Measurements from ENCODE around the gene CLDN24. TPM values are rescaled to one million over a fixed set of nuclear protein-coding genes. Genes with fewer than 3 reads are reported as not detected.

Gene CLDN24
- total RNA-seq, 1 experiment from 2014 or later, result not detected

DNA sequence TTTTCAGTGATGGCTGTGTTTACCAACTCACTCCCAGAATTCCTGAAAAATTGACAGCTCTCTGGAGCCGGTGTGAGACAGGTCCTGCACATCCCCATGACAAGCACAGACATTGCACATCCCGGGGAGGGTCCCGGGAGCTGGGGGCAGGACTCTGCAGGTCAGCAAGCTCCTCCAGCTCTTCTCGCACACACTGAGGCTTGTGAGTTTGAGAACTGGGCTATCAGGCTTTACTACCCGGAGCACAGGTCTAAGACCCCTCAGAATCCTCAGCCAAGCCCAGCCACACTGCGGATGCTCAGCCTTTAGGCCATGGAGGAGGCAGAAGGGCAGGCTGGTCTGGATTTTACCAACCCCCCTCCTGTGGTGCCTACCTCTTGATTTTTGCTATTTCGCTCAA lies 5.6 kb upstream of the CLDN24 start:
- Histone ChIP-seq H3K9me3 (ENCODE audit: control insufficient read depth, low read depth, low read length) (no peaks in the 10 kb centered on the region), H3K27ac (ENCODE audit: insufficient read length, low read depth, low read length) (no peak overlapping the region), H3K79me1 (ENCODE audit: insufficient read depth, low read depth, low read length, poor library complexity, severe bottlenecking) (no peaks in the 10 kb centered on the region), H2BK20ac (ENCODE audit: low read depth, low read length, poor library complexity, severe bottlenecking) (no peak overlapping the region), H3K14ac (ENCODE audit: insufficient read depth, low read length) (no peak overlapping the region), H4K8ac (replicated peaks; ENCODE audit: insufficient read length, low read depth, low read length) (no peak overlapping the region), H3K4ac (ENCODE audit: low read depth, low read length) (no peak overlapping the region), H2BK120ac (ENCODE audit: low read depth, low read length, poor library complexity, severe bottlenecking) (no peak overlapping the region), H3T11ph (ENCODE audit: low read length) (no peak overlapping the region), H3K27me3 (ENCODE audit: insufficient read depth, low read length) (no peaks in the 10 kb centered on the region), H3K23ac (ENCODE audit: insufficient read length, low read depth, low read length) (no peak overlapping the region), H3K4me1 (ENCODE audit: insufficient read depth, low read length) (no peaks in the 10 kb centered on the region), H4K20me1 (ENCODE audit: control insufficient read depth, insufficient read depth, insufficient read length) (no peaks in the 10 kb centered on the region), H2BK5ac (ENCODE audit: insufficient read length, low read length) (no peak overlapping the region), H3K9ac (ENCODE audit: extremely low read depth, insufficient read length, low read length) (no peak overlapping the region), H3K23me2 (ENCODE audit: insufficient read length, low read depth, low read length, poor library complexity, severe bottlenecking) (no peaks in the 10 kb centered on the region), H4K5ac (ENCODE audit: insufficient read length, low read depth, low read length) (no peak overlapping the region), H2BK12ac (ENCODE audit: insufficient read length, low read depth, low read length) (no peak overlapping the region), H3K79me2 (ENCODE audit: insufficient read depth, low read length) (no peaks in the 10 kb centered on the region), H3K56ac (ENCODE audit: insufficient read length, low read depth, low read length) (no peak overlapping the region), H3K4me2 (ENCODE audit: insufficient read depth, insufficient read length, low read length) (no peak overlapping the region), H2BK15ac (ENCODE audit: low read depth, low read length) (no peak overlapping the region), H3K18ac (ENCODE audit: insufficient read length, low read depth, low read length) (no peak overlapping the region), H4K91ac (ENCODE audit: insufficient read length, low read depth, low read length) (no peak overlapping the region), H2AFZ (ENCODE audit: low read length) (no peak overlapping the region), H2AK5ac (ENCODE audit: insufficient read length, low read length) (no peak overlapping the region)
- no peak overlapping the region for H3K4me3 Mint-ChIP-seq
- H3K9me3 Mint-ChIP-seq, result peaks cover 19 to 26% of the 10 kb centered on the region in 2 experiments
- TF ChIP-seq, protein P1, sequence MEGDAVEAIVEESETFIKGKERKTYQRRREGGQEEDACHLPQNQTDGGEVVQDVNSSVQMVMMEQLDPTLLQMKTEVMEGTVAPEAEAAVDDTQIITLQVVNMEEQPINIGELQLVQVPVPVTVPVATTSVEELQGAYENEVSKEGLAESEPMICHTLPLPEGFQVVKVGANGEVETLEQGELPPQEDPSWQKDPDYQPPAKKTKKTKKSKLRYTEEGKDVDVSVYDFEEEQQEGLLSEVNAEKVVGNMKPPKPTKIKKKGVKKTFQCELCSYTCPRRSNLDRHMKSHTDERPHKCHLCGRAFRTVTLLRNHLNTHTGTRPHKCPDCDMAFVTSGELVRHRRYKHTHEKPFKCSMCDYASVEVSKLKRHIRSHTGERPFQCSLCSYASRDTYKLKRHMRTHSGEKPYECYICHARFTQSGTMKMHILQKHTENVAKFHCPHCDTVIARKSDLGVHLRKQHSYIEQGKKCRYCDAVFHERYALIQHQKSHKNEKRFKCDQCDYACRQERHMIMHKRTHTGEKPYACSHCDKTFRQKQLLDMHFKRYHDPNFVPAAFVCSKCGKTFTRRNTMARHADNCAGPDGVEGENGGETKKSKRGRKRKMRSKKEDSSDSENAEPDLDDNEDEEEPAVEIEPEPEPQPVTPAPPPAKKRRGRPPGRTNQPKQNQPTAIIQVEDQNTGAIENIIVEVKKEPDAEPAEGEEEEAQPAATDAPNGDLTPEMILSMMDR (conservative IDR thresholded peaks at IDR 0.05), result no peak
- WGBS (ENCODE audit: extremely low coverage, insufficient read length, low lambda C conversion rate), result no CpG with 5 or more reads among the region's 7 CpGs
- 0 out of 4 replicates have a peak, but pooled peaks cover 0 to 1% of the 10 kb centered on the region in 2 experiments for H3K4me1 Mint-ChIP-seq
- peaks cover 8 to 22% (median 18%) of the 10 kb centered on the region in 3 experiments for H3K36me3 Mint-ChIP-seq (ENCODE audit: insufficient read depth in 1 of 3, low read depth in 3 of 3)
- no peak overlapping the region; a peak in 1 of 7 replicates for H3K27ac Mint-ChIP-seq
- H3K27me3 Mint-ChIP-seq (ENCODE audit: low read depth), result no peaks in the 10 kb centered on the region
- no peak for DNase-seq
